ENCODE data around the gene PTF1A. TPM values are rescaled to one million over a fixed set of nuclear protein-coding genes. Genes with fewer than 3 reads are reported as not detected.

The PTF1A gene
- polyA plus RNA-seq, 2 of the 4 experiments (the other 2 are of a cell fraction), result not detected

- FAIRE-seq, result no peak
- no peaks in the 10 kb centered on the region for H3K9me3 ChIP-seq
- H3K4me2 ChIP-seq, result no peak overlapping the region
- 43% methylated on average over 29 of the region's 29 CpGs for WGBS (ENCODE audit: missing lambda C conversion rate)
- no peaks in the 10 kb centered on the region for H3K4me1 ChIP-seq
- no peak for ATAC-seq
- DNase-seq (ENCODE audit: low read depth in 1 of 2, low spot score in 1 of 2), result no peak
- ChIA-PET POLR2A (no interaction called here), CTCF (no interaction called here)
- no peak overlapping the region for H3K27ac ChIP-seq
- no peak for TF ChIP-seq RNF2 (IDR thresholded peaks at IDR 0.05; ENCODE audit: borderline replicate concordance, low read depth)
- no peak for TF ChIP-seq E2F6 (IDR thresholded peaks at IDR 0.05; ENCODE audit: borderline replicate concordance, low read depth)
- no peak for TF ChIP-seq FOSB (CRISPR knock-in tag; IDR thresholded peaks at IDR 0.05)
- no peak for TF ChIP-seq ELK1 (IDR thresholded peaks at IDR 0.05; ENCODE audit: low read depth, low read length)
- TF ChIP-seq CBX2 (IDR thresholded peaks at IDR 0.05; ENCODE audit: borderline replicate concordance, low read depth), result no peak
- no peak for TF ChIP-seq NPAS2 (CRISPR knock-in tag; IDR thresholded peaks at IDR 0.05; ENCODE audit: borderline replicate concordance)
- no peak for TF ChIP-seq RFX5 (IDR thresholded peaks at IDR 0.05)
- H3K4me3 ChIP-seq, result no peak overlapping the region
These were observed 11.5 kb downstream of the PTF1A start for GRCh38 chr10:23203369-23204325.

- Histone ChIP-seq H3K4me1 (no peaks in the 10 kb centered on the region), H3K9me3 (no peaks in the 10 kb centered on the region), H3K27ac (no peak overlapping the region), H3K4me3 (no peak overlapping the region), H3K4me2 (no peak overlapping the region)
- TF ChIP-seq SMC3 (IDR thresholded peaks at IDR 0.05), result no peak
- TF ChIP-seq HMGXB4 (CRISPR knock-in tag; IDR thresholded peaks at IDR 0.05; ENCODE audit: borderline replicate concordance), result no peak
- TF ChIP-seq CBX8 (IDR thresholded peaks at IDR 0.05), result no peak
- TF ChIP-seq ESRRA (IDR thresholded peaks at IDR 0.05; ENCODE audit: borderline replicate concordance, low read length), result no peak
- no peak for TF ChIP-seq ZNF302 (CRISPR knock-in tag; IDR thresholded peaks at IDR 0.05)
- ChIA-PET CTCF (no interaction called here), POLR2A (no interaction called here)
- no peak for ATAC-seq
- WGBS (ENCODE audit: missing lambda C conversion rate), result 38% methylated on average over 10 of the region's 10 CpGs
- FAIRE-seq, result no peak
- DNase-seq (ENCODE audit: low read depth in 1 of 2, low spot score in 1 of 2), result no peak
These were observed 12.7 kb downstream of the PTF1A start for GRCh38 chr10:23204773-23205172.

GRCh38 chr10:23205972-23206642 is 14.0 kb downstream of the PTF1A start:
- H3K27ac ChIP-seq, result no peak overlapping the region
- no peak overlapping the region for H3K4me2 ChIP-seq
- ChIA-PET POLR2A (interaction anchor here (0.6 kb wide), 1 partner anchor 45 kb away, joined by 5 read pairs; no protein-coding TSS in a partner anchor), CTCF (interaction anchor here (0.6 to 3.0 kb wide), 2 partner anchors 48 to 88 kb away, joined by 3 to 9 read pairs; no protein-coding TSS in a partner anchor)
- no peaks in the 10 kb centered on the region for H3K9me3 ChIP-seq
- ATAC-seq, result no peak
- WGBS (ENCODE audit: missing lambda C conversion rate), result 0% methylated on average over 3 of the region's 3 CpGs
- no peak overlapping the region for H3K4me3 ChIP-seq
- no peaks in the 10 kb centered on the region for H3K4me1 ChIP-seq
- no peak for DNase-seq (ENCODE audit: low read depth in 1 of 2, low spot score in 1 of 2)
- FAIRE-seq, result no peak
- no peak for TF ChIP-seq REST (IDR thresholded peaks at IDR 0.05)
- no peak for TF ChIP-seq CHD4 (IDR thresholded peaks at IDR 0.05; ENCODE audit: borderline replicate concordance)
- no peak for TF ChIP-seq EP300 (IDR thresholded peaks at IDR 0.05)
- TF ChIP-seq KDM5A (IDR thresholded peaks at IDR 0.05), result no peak
- TF ChIP-seq HOXB13 (CRISPR knock-in tag; IDR thresholded peaks at IDR 0.05; ENCODE audit: low read depth), result no peak
- TF ChIP-seq HMGXB4 (CRISPR knock-in tag; IDR thresholded peaks at IDR 0.05; ENCODE audit: borderline replicate concordance), result no peak
- no peak for TF ChIP-seq NFE2L2 (conservative IDR thresholded peaks at IDR 0.05; ENCODE audit: low read length)
- TF ChIP-seq CBX8 (IDR thresholded peaks at IDR 0.05), result no peak
- TF ChIP-seq SREBF2 (IDR thresholded peaks at IDR 0.05), result no peak
- TF ChIP-seq GATA3 (IDR thresholded peaks at IDR 0.05; ENCODE audit: borderline replicate concordance), result no peak
- TF ChIP-seq TP53 (CRISPR knock-in tag; IDR thresholded peaks at IDR 0.05), result no peak
- no peak for TF ChIP-seq RARB (CRISPR knock-in tag; IDR thresholded peaks at IDR 0.05)

Measured in A549 (cell line).